Hepatocyte (in vitro differentiated cells): Measurements from ENCODE around the gene AUTS2.

Experiments
- EZH2phosphoT487 ChIP-seq: fragments of 200-600 bp; sonication (generic); IDR thresholded peaks from one replicate; pipeline ENCODE4 v1.6.1; 2018; ENCODE audit warnings: antibody characterized with exemption, mild to moderate bottlenecking, low read depth, moderate library complexity; ENCODE audit not compliant: unreplicated experiment, severe bottlenecking
- TF ChIP-seq, protein P1 (sequence below): fragments of 200-600 bp; sonication (generic); IDR thresholded peaks from 2 replicates; pipeline ENCODE4 v1.5.1; 2016; ENCODE audit warnings: antibody characterized with exemption, mild to moderate bottlenecking; ENCODE audit not compliant: poor library complexity

DNA sequence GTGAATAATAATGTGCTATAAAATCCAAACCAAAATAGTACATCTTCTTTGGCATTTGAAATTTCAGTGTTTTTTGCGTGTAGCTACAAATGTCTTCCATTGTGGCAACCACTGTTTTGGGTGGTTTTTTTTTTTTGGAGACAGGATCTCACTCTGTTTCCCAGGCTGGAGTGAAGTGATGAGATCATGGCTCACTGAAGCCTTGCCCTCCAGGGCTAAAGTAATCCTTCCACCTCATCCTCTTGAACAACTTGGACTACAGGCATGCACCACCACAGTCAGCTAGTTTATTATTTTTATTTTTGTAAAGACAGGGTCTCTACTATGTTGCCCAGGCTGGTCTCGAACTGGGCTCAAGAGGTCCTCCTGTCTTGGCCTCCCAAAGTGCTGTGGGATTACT, 455.1 kb downstream of the AUTS2 start:
- TF ChIP-seq, protein P1, sequence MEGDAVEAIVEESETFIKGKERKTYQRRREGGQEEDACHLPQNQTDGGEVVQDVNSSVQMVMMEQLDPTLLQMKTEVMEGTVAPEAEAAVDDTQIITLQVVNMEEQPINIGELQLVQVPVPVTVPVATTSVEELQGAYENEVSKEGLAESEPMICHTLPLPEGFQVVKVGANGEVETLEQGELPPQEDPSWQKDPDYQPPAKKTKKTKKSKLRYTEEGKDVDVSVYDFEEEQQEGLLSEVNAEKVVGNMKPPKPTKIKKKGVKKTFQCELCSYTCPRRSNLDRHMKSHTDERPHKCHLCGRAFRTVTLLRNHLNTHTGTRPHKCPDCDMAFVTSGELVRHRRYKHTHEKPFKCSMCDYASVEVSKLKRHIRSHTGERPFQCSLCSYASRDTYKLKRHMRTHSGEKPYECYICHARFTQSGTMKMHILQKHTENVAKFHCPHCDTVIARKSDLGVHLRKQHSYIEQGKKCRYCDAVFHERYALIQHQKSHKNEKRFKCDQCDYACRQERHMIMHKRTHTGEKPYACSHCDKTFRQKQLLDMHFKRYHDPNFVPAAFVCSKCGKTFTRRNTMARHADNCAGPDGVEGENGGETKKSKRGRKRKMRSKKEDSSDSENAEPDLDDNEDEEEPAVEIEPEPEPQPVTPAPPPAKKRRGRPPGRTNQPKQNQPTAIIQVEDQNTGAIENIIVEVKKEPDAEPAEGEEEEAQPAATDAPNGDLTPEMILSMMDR = no peak
- TF ChIP-seq EZH2phosphoT487 = no peak
